NCI-H1105 (cell line): ENCODE results near the gene TUBG2.
A peak's percentile ranks its signal among the peaks of the same experiment; 100 is the strongest.
"Not testable (repeated sequence)": the region's sequence is repeated elsewhere in the genome, so short reads cannot be mapped to it uniquely, and the experiment has no call there.

Source experiments
- DNase-seq: peaks from one replicate; lab custom pipeline; 2025; lab: John Stamatoyannopoulos, UW

The TUBG2 gene

GRCh38 chr17:42655528-42655927 lies 3.6 kb upstream of the TUBG2 start:
- no peak for DNase-seq

- DNase-seq = no peak
These were observed 1.1 kb upstream of the TUBG2 start for GRCh38 chr17:42657824-42658588.

GRCh38 chr17:42659932-42660274 lies 819 bp downstream of the TUBG2 start:
- DNase-seq = not testable (repeated sequence)

- no peak for DNase-seq
These were observed 1.7 kb downstream of the TUBG2 start for GRCh38 chr17:42660692-42661345.

- DNase-seq = no peak
These were observed 6.5 kb downstream of the TUBG2 start for GRCh38 chr17:42665581-42666001.

GRCh38 chr17:42666126-42666525 lies 7.0 kb downstream of the TUBG2 start:
- DNase-seq = not testable (repeated sequence)

GRCh38 chr17:42667088-42667951 lies 8.2 kb downstream of the TUBG2 start:
- DNase-seq = no peak

- DNase-seq = no peak
These were observed 10.6 kb downstream of the TUBG2 start for GRCh38 chr17:42669705-42669976.

GRCh38 chr17:42669977-42670788 lies 11.1 kb downstream of the TUBG2 start:
- DNase-seq = no peak

- no peak for DNase-seq
These were observed 11.9 kb downstream of the TUBG2 start for GRCh38 chr17:42670789-42671657.

- peak; percentile 69 for DNase-seq
These were observed 13.0 kb downstream of the TUBG2 start for GRCh38 chr17:42672038-42672437.

- DNase-seq = no peak
These were observed 14.3 kb downstream of the TUBG2 start for GRCh38 chr17:42673266-42673884.

- DNase-seq = no peak
These were observed 15.0 kb downstream of the TUBG2 start for GRCh38 chr17:42673885-42674754.

- peak; percentile 88 for DNase-seq
These were observed 15.8 kb downstream of the TUBG2 start for GRCh38 chr17:42674755-42675347.

- DNase-seq = peak; percentile 65
These were observed 16.4 kb downstream of the TUBG2 start for GRCh38 chr17:42675348-42675964.

- DNase-seq = no peak
These were observed 16.9 kb downstream of the TUBG2 start for GRCh38 chr17:42675965-42676423.

- DNase-seq = peak; percentile 32
These were observed 17.4 kb downstream of the TUBG2 start, which contains the start of gene PLEKHH3 for GRCh38 chr17:42676424-42677011. TSS of gene PLEKHH3 (minus strand) at chr17:42676994. CDS start at chr17:42676563, 431 bp downstream.
